Fibroblast of peridontal ligament (primary cell): ENCODE results near the gene SRSF3.

Experiments used
- DNase-seq: peaks from one replicate; pipeline ENCODE4 v3.0.0-alpha.2; 2010; ENCODE audit errors: extremely low read depth

The SRSF3 gene

GRCh38 chr6:36622901-36623546, 28.9 kb downstream of the SRSF3 start:
- no peak for DNase-seq

GRCh38 chr6:36623547-36624459, 29.6 kb downstream of the SRSF3 start:
- DNase-seq, result peak; percentile 90

- DNase-seq, result no peak
Measured at GRCh38 chr6:36624461-36625157, 30.4 kb downstream of the SRSF3 start.

GRCh38 chr6:36625158-36625919, 31.2 kb downstream of the SRSF3 start:
- peak; percentile 85 for DNase-seq

GRCh38 chr6:36626636-36627035, 32.5 kb downstream of the SRSF3 start:
- no peak for DNase-seq

- DNase-seq, result no peak
Measured at GRCh38 chr6:36627141-36627540, 33.0 kb downstream of the SRSF3 start.

GRCh38 chr6:36627801-36628246, 33.7 kb downstream of the SRSF3 start:
- DNase-seq, result peak; percentile 93

- DNase-seq, result no peak
Measured at GRCh38 chr6:36629784-36630183, 35.6 kb downstream of the SRSF3 start.

- no peak for DNase-seq
Measured at GRCh38 chr6:36631326-36632011, 37.3 kb downstream of the SRSF3 start.

- DNase-seq, result no peak
Measured at GRCh38 chr6:36633370-36633769, 39.2 kb downstream of the SRSF3 start.

- DNase-seq, result peak; percentile 96
Measured at GRCh38 chr6:36633915-36634314, 39.8 kb downstream of the SRSF3 start.

GRCh38 chr6:36634317-36635108, 40.4 kb downstream of the SRSF3 start:
- DNase-seq, result no peak

- no peak for DNase-seq
Measured at GRCh38 chr6:36636283-36636682, 42.1 kb downstream of the SRSF3 start.

GRCh38 chr6:36636687-36637418, 42.7 kb downstream of the SRSF3 start:
- no peak for DNase-seq

GRCh38 chr6:36638579-36638978, 44.4 kb downstream of the SRSF3 start:
- no peak for DNase-seq

GRCh38 chr6:36639171-36639808, 45.1 kb downstream of the SRSF3 start:
- no peak for DNase-seq

GRCh38 chr6:36641543-36641942, 47.4 kb downstream of the SRSF3 start:
- no peak for DNase-seq

- DNase-seq, result peak; percentile 82
Measured at GRCh38 chr6:36642913-36643817, 49.0 kb downstream of the SRSF3 start.
